ENCODE measurements around the gene PANK2. TPM values are rescaled to one million over a fixed set of nuclear protein-coding genes. Genes with fewer than 3 reads are reported as not detected.

PANK2 gene
- total and polyA plus RNA-seq, 4 donors = 24.6 to 46.2 (median 34.4) TPM

- H3K9ac ChIP-seq (ENCODE audit: insufficient read depth in 1 of 2, low read length in 2 of 2) = no peak overlapping the region
- ATAC-seq (ENCODE audit: insufficient read depth, low FRiP score) (no peak), DNase-seq (no peak)
- no peaks in the 10 kb centered on the region for H3K27me3 ChIP-seq (ENCODE audit: control insufficient read depth in 3 of 3, insufficient read depth in 3 of 3, low read length in 2 of 3)
- no peak overlapping the region for H3K4me3 ChIP-seq
- WGBS, 2 donors = 83 to 95% methylated on average over 7 of the region's 7 CpGs
- H3K27ac ChIP-seq (ENCODE audit: low read depth in 1 of 2, low read length in 1 of 2) = no peak overlapping the region
- H3K36me3 ChIP-seq (ENCODE audit: control insufficient read depth in 4 of 4, insufficient read depth in 4 of 4, low read length in 4 of 4) = peaks cover 22 to 64% (median 47%) of the 10 kb centered on the region in 4 donors
- TF ChIP-seq CTCF (IDR thresholded peaks at IDR 0.05; ENCODE audit: control extremely low read depth, extremely low read depth) = no peak
- H3K4me1 ChIP-seq (ENCODE audit: control insufficient read depth in 5 of 5, insufficient read depth in 5 of 5, low read length in 5 of 5) = no peaks in the 10 kb centered on the region
- H3K9me3 ChIP-seq (ENCODE audit: control insufficient read depth in 4 of 4, insufficient read depth in 3 of 4, low read length in 3 of 4) = no peaks in the 10 kb centered on the region
Observed at GRCh38 chr20:3863317-3863716, 25.9 kb upstream of the PANK2 start.

- Histone ChIP-seq H3K4me3 (no peak overlapping the region), H3K4me1 (ENCODE audit: control insufficient read depth in 5 of 5, insufficient read depth in 5 of 5, low read length in 5 of 5) (no peaks in the 10 kb centered on the region), H3K27me3 (ENCODE audit: control insufficient read depth in 3 of 3, insufficient read depth in 3 of 3, low read length in 2 of 3) (no peaks in the 10 kb centered on the region), H3K27ac (ENCODE audit: low read depth in 1 of 2, low read length in 1 of 2) (no peak overlapping the region), H3K36me3 (ENCODE audit: control insufficient read depth in 4 of 4, insufficient read depth in 4 of 4, low read length in 4 of 4) (peaks cover 22 to 62% (median 44%) of the 10 kb centered on the region in 4 donors), H3K9ac (ENCODE audit: insufficient read depth in 1 of 2, low read length in 2 of 2) (no peak overlapping the region), H3K9me3 (ENCODE audit: control insufficient read depth in 4 of 4, insufficient read depth in 3 of 4, low read length in 3 of 4) (no peaks in the 10 kb centered on the region)
- ATAC-seq (ENCODE audit: insufficient read depth, low FRiP score) = no peak
- WGBS, 2 donors = 87 to 88% methylated on average over 5 of the region's 5 CpGs
- DNase-seq = no peak
- no peak for TF ChIP-seq CTCF (IDR thresholded peaks at IDR 0.05; ENCODE audit: control extremely low read depth, extremely low read depth)
Observed at GRCh38 chr20:3864518-3864917, 24.7 kb upstream of the PANK2 start.

GRCh38 chr20:3865152-3865886, 23.9 kb upstream of the PANK2 start:
- Histone ChIP-seq H3K9ac (ENCODE audit: insufficient read depth in 1 of 2, low read length in 2 of 2) (no peak overlapping the region), H3K36me3 (ENCODE audit: control insufficient read depth in 4 of 4, insufficient read depth in 4 of 4, low read length in 4 of 4) (peaks cover 22 to 62% (median 46%) of the 10 kb centered on the region in 4 donors)
- no peak for TF ChIP-seq CTCF (IDR thresholded peaks at IDR 0.05; ENCODE audit: control extremely low read depth, extremely low read depth)

More at GRCh38 chr20:3865152-3865886, 23.9 kb upstream of the PANK2 start:
- Histone ChIP-seq H3K4me3 (no peak overlapping the region), H3K27ac (ENCODE audit: low read depth in 1 of 2, low read length in 1 of 2) (no peak overlapping the region), H3K4me1 (ENCODE audit: control insufficient read depth in 5 of 5, insufficient read depth in 5 of 5, low read length in 5 of 5) (peaks cover 0 to 4% (median 0%) of the 10 kb centered on the region in 5 donors), H3K27me3 (ENCODE audit: control insufficient read depth in 3 of 3, insufficient read depth in 3 of 3, low read length in 2 of 3) (no peaks in the 10 kb centered on the region), H3K9me3 (ENCODE audit: control insufficient read depth in 4 of 4, insufficient read depth in 3 of 4, low read length in 3 of 4) (no peaks in the 10 kb centered on the region)
- no peak for DNase-seq
- no peak for ATAC-seq (ENCODE audit: insufficient read depth, low FRiP score)
- WGBS, 2 donors = 92 to 93% methylated on average over 14 of the region's 14 CpGs
